NCI-H82 (cell line): ENCODE measurements around the gene CDR2L.
"Not testable (repeated sequence)": the region's sequence is repeated elsewhere in the genome, so short reads cannot be mapped to it uniquely, and the experiment has no call there.

ENCODE experiments used
- DNase-seq: peaks from one replicate; lab custom pipeline; 2025; lab: John Stamatoyannopoulos, UW

CDR2L gene

GRCh38 chr17:74981979-74982662 is 5.3 kb upstream of the CDR2L start:
- peak; percentile 93 for DNase-seq

- peak; percentile 57 for DNase-seq
These were observed 4.6 kb upstream of the CDR2L start for GRCh38 chr17:74982663-74983313.

GRCh38 chr17:74986206-74986576 is 1.2 kb upstream of the CDR2L start:
- DNase-seq, result no peak

- DNase-seq, result peak; percentile 63
These were observed 678 bp downstream of the CDR2L start for GRCh38 chr17:74987909-74988711.

GRCh38 chr17:74990581-74991105 is 3.2 kb downstream of the CDR2L start:
- no peak for DNase-seq

- DNase-seq, result no peak
These were observed 4.8 kb downstream of the CDR2L start for GRCh38 chr17:74992223-74992622.

GRCh38 chr17:74994440-74994839 is 7.0 kb downstream of the CDR2L start:
- no peak for DNase-seq

GRCh38 chr17:74995847-74996246 is 8.4 kb downstream of the CDR2L start:
- no peak for DNase-seq

GRCh38 chr17:74998783-74999182 is 11.4 kb downstream of the CDR2L start:
- DNase-seq, result no peak

GRCh38 chr17:74999523-74999922 is 12.1 kb downstream of the CDR2L start:
- no peak for DNase-seq

GRCh38 chr17:75001915-75002843 is 14.7 kb downstream of the CDR2L start:
- DNase-seq, result no peak

GRCh38 chr17:75003070-75003956 is 15.9 kb downstream of the CDR2L start:
- DNase-seq, result no peak

GRCh38 chr17:75003957-75004355 is 16.5 kb downstream of the CDR2L start:
- DNase-seq, result no peak

GRCh38 chr17:75004371-75004770 is 16.9 kb downstream of the CDR2L start:
- no peak for DNase-seq

- no peak for DNase-seq
These were observed 17.9 kb downstream of the CDR2L start for GRCh38 chr17:75005291-75005690.

GRCh38 chr17:75006084-75006483 is 18.7 kb downstream of the CDR2L start:
- DNase-seq, result not testable (repeated sequence)

- DNase-seq, result no peak
These were observed 19.2 kb downstream of the CDR2L start for GRCh38 chr17:75006653-75007052.

GRCh38 chr17:75008373-75008772 is 20.9 kb downstream of the CDR2L start:
- no peak for DNase-seq

- no peak for DNase-seq
These were observed 21.8 kb downstream of the CDR2L start for GRCh38 chr17:75009139-75009724.

- peak; percentile 96 for DNase-seq
These were observed 23.4 kb downstream of the CDR2L start for GRCh38 chr17:75010683-75011400.
